NCI-H524 treated with DMSO at 0.1 percent for 48 hours (cell line): ENCODE results near the gene SPECC1.
A peak's percentile ranks its signal among the peaks of the same experiment; 100 is the strongest.

ENCODE experiments used
- DNase-seq: peaks from one replicate; lab custom pipeline; 2025; lab: John Stamatoyannopoulos, UW

SPECC1 gene

GRCh38 chr17:20273741-20274500, 264.8 kb downstream of the SPECC1 start:
- no peak for DNase-seq

- DNase-seq, result no peak
Observed at GRCh38 chr17:20275653-20276052, 266.5 kb downstream of the SPECC1 start.

GRCh38 chr17:20276421-20276820, 267.3 kb downstream of the SPECC1 start:
- DNase-seq, result no peak

- no peak for DNase-seq
Observed at GRCh38 chr17:20278805-20279204, 269.6 kb downstream of the SPECC1 start.

GRCh38 chr17:20279631-20280030, 270.5 kb downstream of the SPECC1 start:
- DNase-seq, result peak; percentile 90

- no peak for DNase-seq
Observed at GRCh38 chr17:20280051-20280450, 270.9 kb downstream of the SPECC1 start.

GRCh38 chr17:20280851-20281250, 271.7 kb downstream of the SPECC1 start:
- DNase-seq, result no peak

GRCh38 chr17:20281860-20282259, 272.7 kb downstream of the SPECC1 start:
- no peak for DNase-seq

GRCh38 chr17:20282526-20283308, 273.6 kb downstream of the SPECC1 start:
- DNase-seq, result no peak

- DNase-seq, result peak; percentile 74
Observed at GRCh38 chr17:20284022-20284421, 274.9 kb downstream of the SPECC1 start.

- no peak for DNase-seq
Observed at GRCh38 chr17:20284570-20285295, 275.6 kb downstream of the SPECC1 start.

- no peak for DNase-seq
Observed at GRCh38 chr17:20289984-20290383, 280.8 kb downstream of the SPECC1 start.

GRCh38 chr17:20291853-20292252, 282.7 kb downstream of the SPECC1 start:
- no peak for DNase-seq

GRCh38 chr17:20293501-20293900, 284.3 kb downstream of the SPECC1 start:
- no peak for DNase-seq

- no peak for DNase-seq
Observed at GRCh38 chr17:20294120-20294519, 285.0 kb downstream of the SPECC1 start.

- DNase-seq, result no peak
Observed at GRCh38 chr17:20299013-20299412, 289.9 kb downstream of the SPECC1 start.

- DNase-seq, result no peak
Observed at GRCh38 chr17:20300436-20300934, 291.3 kb downstream of the SPECC1 start.

- DNase-seq, result no peak
Observed at GRCh38 chr17:20302246-20302917, 293.2 kb downstream of the SPECC1 start.

GRCh38 chr17:20304961-20305360, 295.8 kb downstream of the SPECC1 start:
- DNase-seq, result no peak

GRCh38 chr17:20306924-20307323, 297.8 kb downstream of the SPECC1 start:
- DNase-seq, result no peak

GRCh38 chr17:20307326-20307910, 298.3 kb downstream of the SPECC1 start:
- DNase-seq, result no peak

- DNase-seq, result no peak
Observed at GRCh38 chr17:20310481-20310880, 301.3 kb downstream of the SPECC1 start.
